ENCODE data around the gene TNS3. TPM values are rescaled to one million over a fixed set of nuclear protein-coding genes. Genes with fewer than 3 reads are reported as not detected.

TNS3 gene
- total and polyA plus RNA-seq, 2 donors (not counting 1 experiment from before 2014, with no cell fraction given): 11.4 to 77.5 TPM

GRCh38 chr7:47415318-47416212, 166.3 kb downstream of the TNS3 start:
- Mint-ChIP-seq H3K27ac (no peak overlapping the region), H3K9me3 (ENCODE audit: insufficient read depth) (no peaks in the 10 kb centered on the region), H3K4me1 (no peaks in the 10 kb centered on the region), H3K27me3 (no peaks in the 10 kb centered on the region), H3K4me3 (no peak overlapping the region)
- ATAC-seq (ENCODE audit: low read depth): no peak
- H2AFZ ChIP-seq (ENCODE audit: insufficient read depth, low read depth, low read length, poor library complexity, severe bottlenecking): no peak overlapping the region
- no peaks in the 10 kb centered on the region for H3K79me2 ChIP-seq (ENCODE audit: control insufficient read depth, insufficient read depth, low read length)
- no peaks in the 10 kb centered on the region for H3K27me3 ChIP-seq (replicated peaks in 1 of 4; ENCODE audit: control extremely low read depth in 1 of 4, control insufficient read depth in 3 of 4, insufficient read depth in 4 of 4, low read length in 3 of 4)
- DNase-seq: no peak
- ChIA-PET CTCF (no interaction called here), POLR2A (no interaction called here)
- intact Hi-C loops (cut with micrococcal nuclease): no loop called here
- TF ChIP-seq EZH2 (IDR thresholded peaks at IDR 0.05; ENCODE audit: borderline replicate concordance, insufficient read depth, low read depth, low read length, poor library complexity, severe bottlenecking) (no peak), CTCF (IDR thresholded peaks at IDR 0.05) (no peak)
- no peak overlapping the region for H3K27ac ChIP-seq (ENCODE audit: low read length in 2 of 2)
- no peak overlapping the region for H3K4me3 ChIP-seq (ENCODE audit: control extremely low read depth in 1 of 5, extremely low read depth in 1 of 5, insufficient read depth in 1 of 5, low read depth in 2 of 5, low read length in 4 of 5)
- no peaks in the 10 kb centered on the region for H3K4me1 ChIP-seq (ENCODE audit: control insufficient read depth in 2 of 2, insufficient read depth in 2 of 2, low read length in 2 of 2)
- peaks cover 0 to 4% (median 0%) of the 10 kb centered on the region in 3 donors for H3K9me3 ChIP-seq (ENCODE audit: control extremely low read depth in 1 of 3, control insufficient read depth in 2 of 3, insufficient read depth in 1 of 3, low read length in 2 of 3)
- no peaks in the 10 kb centered on the region for H4K20me1 ChIP-seq (ENCODE audit: control insufficient read depth, insufficient read depth, low read length, poor library complexity, severe bottlenecking)
- no peak overlapping the region for H3K4me2 ChIP-seq (replicated peaks; ENCODE audit: low read depth, low read length, poor library complexity, severe bottlenecking)
- H3K9ac ChIP-seq (ENCODE audit: low read length): no peak overlapping the region
- H3K36me3 ChIP-seq (replicated peaks in 1 of 2; ENCODE audit: control extremely low read depth in 1 of 2, control insufficient read depth in 1 of 2, extremely low read depth in 1 of 2, insufficient read depth in 2 of 2, low read length in 1 of 2): peaks cover 2 to 35% of the 10 kb centered on the region in 2 experiments
- WGBS (ENCODE audit: insufficient coverage): 96% methylated on average over 15 of the region's 17 CpGs

Data from B cell (primary cell).